GM15510 (cell line): ENCODE measurements around the gene MSH5.

ENCODE experiments used
- POLR2A ChIP-seq: IDR thresholded peaks from 3 replicates; pipeline ENCODE4 v1.6.1; 2011; ENCODE audit warnings: borderline replicate concordance; ENCODE audit not compliant: insufficient read length; ENCODE audit errors: extremely low read depth

MSH5 gene

GRCh38 chr6:31739639-31740396, at the start of gene MSH5:
MSH5 (plus strand) TSS chr6:31740005; CDS start chr6:31740467, 462 bp downstream.
- peak; percentile 63 for TF ChIP-seq POLR2A

- no peak for TF ChIP-seq POLR2A
Measured at GRCh38 chr6:31690231-31691077, 49.4 kb upstream of the MSH5 start.

DNA sequence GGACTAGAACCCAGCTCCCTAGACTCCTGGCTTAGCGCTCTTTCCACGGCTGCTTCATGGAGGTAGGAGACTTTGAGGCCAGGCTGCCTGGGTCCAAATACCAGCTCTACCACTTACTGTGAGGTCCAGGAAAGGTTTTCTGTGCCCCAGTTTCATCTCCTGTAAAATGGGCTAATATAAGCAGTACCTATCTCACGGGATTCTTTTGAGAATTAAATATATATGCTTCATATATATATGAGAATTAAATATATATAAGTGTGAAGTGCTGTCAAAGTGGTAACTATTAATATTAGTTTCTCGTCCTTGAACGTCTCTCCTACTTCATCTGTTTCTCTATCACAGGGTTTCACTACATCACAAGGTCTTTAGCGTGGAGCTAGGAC, 48.7 kb upstream of the MSH5 start:
- TF ChIP-seq POLR2A = no peak

DNA sequence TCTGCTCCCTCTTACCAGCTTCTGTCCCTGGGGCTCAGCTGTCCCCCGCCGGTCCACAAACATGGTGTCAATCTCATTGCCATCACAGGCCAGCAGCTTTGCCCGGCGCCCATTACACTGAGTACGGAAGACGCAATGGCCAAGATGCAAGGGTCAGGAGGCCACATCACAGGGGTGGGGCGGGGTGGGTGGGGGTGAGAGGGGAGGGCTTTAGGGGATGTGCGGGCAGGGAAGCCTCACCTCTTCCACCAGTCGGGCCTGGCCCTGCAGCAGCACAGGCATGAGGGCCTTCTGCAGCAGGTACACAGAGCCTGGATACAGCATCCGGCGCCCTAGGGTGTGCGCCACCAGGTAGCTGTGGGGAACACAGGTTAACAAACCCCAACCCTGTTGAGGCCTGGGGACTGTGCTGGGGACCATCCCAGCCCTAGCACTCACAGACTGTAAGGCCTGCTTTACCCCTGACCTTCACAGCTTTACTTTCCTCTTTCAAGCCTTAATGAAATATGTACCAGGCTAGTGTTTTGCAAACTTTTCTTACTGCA, 48.2 kb upstream of the MSH5 start:
- TF ChIP-seq POLR2A = no peak

DNA sequence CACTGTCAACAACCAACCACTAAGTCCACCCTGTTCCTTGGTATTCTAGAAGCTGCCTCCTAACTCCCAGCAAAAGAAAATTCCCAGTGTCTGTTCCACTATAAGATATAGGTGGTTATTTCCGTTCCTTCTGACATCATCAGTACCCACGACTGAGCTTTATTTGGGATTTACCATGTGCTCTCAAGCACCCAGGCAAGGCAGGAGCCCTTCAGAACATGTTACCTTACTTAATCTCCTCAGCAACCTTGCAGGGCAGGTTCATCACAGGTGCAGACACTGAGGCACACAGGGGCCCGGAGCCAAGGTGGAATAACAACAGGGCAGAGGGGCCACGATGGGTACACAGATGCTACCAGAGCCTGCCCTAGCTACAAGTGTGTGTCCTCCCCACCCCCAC, 47.5 kb upstream of the MSH5 start:
- no peak for TF ChIP-seq POLR2A

DNA sequence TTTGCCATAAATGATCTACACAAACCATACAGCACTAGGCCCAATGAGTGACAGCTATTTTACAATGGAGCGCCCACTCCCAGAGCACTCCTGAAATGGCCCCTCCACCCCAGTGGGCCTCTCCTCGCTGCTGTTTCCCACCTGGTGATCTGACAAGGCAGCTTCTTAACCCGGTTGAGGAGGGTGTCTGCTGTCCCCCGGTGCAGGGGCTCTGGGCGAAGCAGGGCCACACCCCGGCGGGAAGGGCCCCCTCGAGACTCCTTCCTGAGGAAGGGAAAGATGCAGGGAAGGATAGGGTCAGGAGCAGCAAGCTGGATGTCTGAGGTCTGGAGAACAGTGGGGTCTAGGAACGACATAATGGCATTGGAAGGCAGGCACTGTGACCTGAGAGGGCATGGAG, 46.9 kb upstream of the MSH5 start:
- TF ChIP-seq POLR2A = no peak

GRCh38 chr6:31693535-31693934, 46.3 kb upstream of the MSH5 start:
- TF ChIP-seq POLR2A = no peak

DNA sequence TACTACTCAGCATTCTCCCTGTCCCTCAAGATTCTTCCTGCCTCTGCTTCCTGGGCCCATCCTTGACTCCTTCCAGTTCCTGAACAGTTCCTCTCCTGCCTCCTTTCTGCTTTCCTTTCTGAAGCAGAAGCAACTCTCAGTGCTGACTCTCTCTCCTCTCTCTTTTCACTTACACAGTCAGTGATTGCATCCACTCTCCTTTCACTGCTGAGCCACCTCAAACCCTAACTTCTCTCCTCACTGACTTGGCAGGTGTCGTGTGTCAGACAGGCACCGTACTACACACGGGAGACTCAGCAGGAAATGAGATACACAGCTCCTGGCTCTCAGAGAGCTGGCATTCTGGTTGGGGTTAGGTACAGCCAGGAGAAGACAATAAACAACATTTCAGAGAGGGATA, 42.2 kb upstream of the MSH5 start:
- TF ChIP-seq POLR2A = no peak

DNA sequence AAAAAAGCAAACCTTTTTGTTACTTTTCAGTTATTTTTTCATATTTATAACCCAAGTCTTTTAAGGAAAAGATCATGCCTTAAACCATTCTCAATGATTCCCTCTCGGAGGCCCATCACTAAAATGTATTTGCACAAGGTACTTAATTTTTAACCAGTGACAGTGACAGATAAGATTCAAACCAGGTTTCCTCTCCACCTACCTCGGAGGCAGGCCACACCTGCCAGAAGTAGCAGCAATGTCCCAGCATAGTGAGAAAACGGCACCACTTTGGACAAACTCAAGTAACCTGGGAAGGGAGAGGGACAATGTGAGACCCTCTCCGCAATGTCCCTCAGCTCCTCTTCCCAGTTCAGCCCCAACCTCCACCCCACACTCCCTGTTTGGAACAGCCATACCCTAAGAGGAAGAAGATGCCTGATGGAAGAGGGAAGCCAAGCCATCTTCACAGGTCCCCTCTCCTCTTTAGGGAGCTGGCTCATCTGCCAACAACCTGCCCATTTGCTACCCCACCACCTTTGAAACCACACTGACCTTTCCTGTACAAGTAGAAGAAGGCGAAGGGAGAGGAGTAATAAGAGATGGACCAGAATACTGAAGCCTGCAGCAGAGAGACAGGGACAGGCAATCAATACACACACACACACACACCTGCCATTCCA, 38.9 kb upstream of the MSH5 start:
- TF ChIP-seq POLR2A = no peak

- TF ChIP-seq POLR2A = no peak
Measured at GRCh38 chr6:31701666-31702404, 38.0 kb upstream of the MSH5 start.

- no peak for TF ChIP-seq POLR2A
Measured at GRCh38 chr6:31702405-31702818, 37.4 kb upstream of the MSH5 start.

GRCh38 chr6:31702819-31703716, 36.7 kb upstream of the MSH5 start, which contains the start of gene ABHD16A:
ABHD16A (minus strand) TSS chr6:31703324; CDS start chr6:31703281, 43 bp downstream.
- TF ChIP-seq POLR2A = peak; percentile 93

GRCh38 chr6:31705931-31706330, 33.9 kb upstream of the MSH5 start:
- TF ChIP-seq POLR2A = no peak
